Right lobe of liver (tissue), 6 donors: ENCODE measurements around the gene ACTRT2. TPM values are rescaled to one million over a fixed set of nuclear protein-coding genes. Genes with fewer than 3 reads are reported as not detected.

Source experiments
- ATAC-seq, 4 donors: fragments of 200-7000 bp; cut with Tn5 transposase; one replicate each; pipeline ENCODE4 v1.9.1; 2020; ENCODE audit warnings: mild to moderate bottlenecking in 4 of 4, moderate library complexity in 4 of 4
- DNase-seq, 3 donors: peaks; one replicate each; pipeline ENCODE4 v3.0.0-alpha.2; 2020
- H3K27ac ChIP-seq, 3 donors: fragments of 200-600 bp; one replicate each; pipeline ENCODE4 v1.8.0; 2022
- H3K27me3 ChIP-seq, 2 donors: fragments of 200-600 bp; one replicate each; pipeline ENCODE4 v1.8.0; 2022
- H3K36me3 ChIP-seq, 4 donors: fragments of 200-600 bp; sonication (generic) in 1 of 4; one replicate each; pipeline versions ENCODE4 v1.5.1 to v1.8.0; 2017 to 2022; ENCODE audit warnings: control low read depth in 1 of 4
- H3K4me1 ChIP-seq, 4 donors: fragments of 200-600 bp; sonication (generic) in 1 of 4; one replicate each; pipeline versions ENCODE4 v1.5.1 to v1.8.0; 2017 to 2022; ENCODE audit warnings: control low read depth in 1 of 4
- H3K4me3 ChIP-seq, 3 donors: fragments of 200-600 bp; one replicate each; pipeline ENCODE4 v1.8.0; 2022
- H3K9me3 ChIP-seq, 4 donors: fragments of 200-600 bp; sonication (generic) in 1 of 4; one replicate each; pipeline versions ENCODE4 v1.5.1 to v1.8.0; 2017 to 2022; ENCODE audit warnings: control low read depth in 1 of 4
- POLR2A ChIP-seq: fragments of 450-650 bp; IDR thresholded peaks from one replicate; pipeline ENCODE4 v1.6.1; 2017; ENCODE audit warnings: antibody characterized with exemption, mild to moderate bottlenecking
- WGBS: methylation state at CpG from one replicate; pipeline ENCODE4 v1.1.6; 2018; ENCODE audit warnings: low coverage, low lambda C conversion rate; ENCODE audit not compliant: insufficient coverage; ENCODE audit errors: missing lambda C conversion rate; 5-methylcytosine and 5-hydroxymethylcytosine counted together
- intact Hi-C, 2 donors: fragments of 100-400 bp; cut with DNase I; formaldehyde crosslinking; loops; one replicate each; pipeline versions ENCODE4 v1.11.2 to v1.14.1; 2022
- total RNA-seq, 6 experiments: library from RNA; depleted of rRNA in 2 of 6; stranded (reverse); fragments of >200 nt in 2 of 6; fragmentation: NEBNext Ultra II Directional in 3 of 6; extraction: Animal tissue kit (Norgen Biotek cat#: 25700) in 3 of 6; gene quantifications; one replicate each; pipeline versions ENCODE4 v1.1.0 to v1.2.4, GENCODE V29; 2016 to 2023
- TF ChIP-seq, protein P1 (sequence below), 4 donors: fragments of 200-600 bp in 3 of 4; fragments of 450-650 bp in 1 of 4; IDR thresholded peaks; one replicate each; pipeline versions ENCODE4 v1.5.1 to v1.8.0; 2016 to 2022; ENCODE audit warnings: antibody characterized with exemption in 4 of 4, mild to moderate bottlenecking in 2 of 4
- donor health status: DM: no; HTN: yes; CAD: no.
- donor health status: DM: no; HTN: no; CAD: no.
- donor health status: DM: no; HTN: no; CAD: no.
- donor health status: DM: no; HTN: yes; CAD: no.
- donor health status: DM: no; HTN: yes; CAD: no.

The ACTRT2 gene
- total RNA-seq, 6 experiments from 2014 or later, result not detected

DNA sequence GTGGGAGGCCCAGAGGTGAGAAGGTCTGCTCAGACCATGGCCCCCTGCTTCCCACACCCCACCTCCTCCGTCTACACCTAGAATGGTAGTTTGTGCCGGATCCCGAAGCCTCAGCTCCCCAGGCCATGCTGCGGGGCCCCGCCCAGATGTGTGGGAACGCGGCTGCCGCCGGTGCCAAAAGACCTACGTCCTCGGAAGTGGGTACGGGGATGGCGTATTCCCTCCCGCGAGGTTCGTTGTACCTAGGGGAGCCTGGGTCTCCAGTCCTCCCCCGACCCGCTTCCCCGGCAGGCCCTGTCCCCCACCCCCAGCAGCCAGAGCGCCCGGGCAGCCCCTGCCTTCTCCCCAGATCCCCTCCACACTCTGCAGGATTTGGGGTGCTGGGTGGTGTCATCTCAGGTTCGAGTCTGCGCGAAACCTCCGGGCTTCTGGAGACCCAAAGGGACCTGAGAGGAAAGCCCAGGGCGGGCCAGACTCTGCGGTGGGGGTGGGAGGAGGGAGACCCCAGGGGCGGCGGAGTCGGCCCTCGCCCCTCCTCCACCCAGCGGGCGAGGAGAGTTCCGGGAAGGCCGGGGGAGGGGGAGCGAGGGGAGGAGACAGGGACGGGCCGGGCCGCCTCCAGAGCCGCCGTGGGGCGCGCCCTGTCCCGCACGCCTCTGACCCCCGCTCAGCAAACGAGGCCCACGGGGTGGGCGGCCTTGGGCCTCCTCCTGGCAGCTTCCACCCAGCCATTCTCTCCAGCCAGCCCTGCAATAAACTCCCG is 41.5 kb downstream of the ACTRT2 start:
- TF ChIP-seq, protein P1, sequence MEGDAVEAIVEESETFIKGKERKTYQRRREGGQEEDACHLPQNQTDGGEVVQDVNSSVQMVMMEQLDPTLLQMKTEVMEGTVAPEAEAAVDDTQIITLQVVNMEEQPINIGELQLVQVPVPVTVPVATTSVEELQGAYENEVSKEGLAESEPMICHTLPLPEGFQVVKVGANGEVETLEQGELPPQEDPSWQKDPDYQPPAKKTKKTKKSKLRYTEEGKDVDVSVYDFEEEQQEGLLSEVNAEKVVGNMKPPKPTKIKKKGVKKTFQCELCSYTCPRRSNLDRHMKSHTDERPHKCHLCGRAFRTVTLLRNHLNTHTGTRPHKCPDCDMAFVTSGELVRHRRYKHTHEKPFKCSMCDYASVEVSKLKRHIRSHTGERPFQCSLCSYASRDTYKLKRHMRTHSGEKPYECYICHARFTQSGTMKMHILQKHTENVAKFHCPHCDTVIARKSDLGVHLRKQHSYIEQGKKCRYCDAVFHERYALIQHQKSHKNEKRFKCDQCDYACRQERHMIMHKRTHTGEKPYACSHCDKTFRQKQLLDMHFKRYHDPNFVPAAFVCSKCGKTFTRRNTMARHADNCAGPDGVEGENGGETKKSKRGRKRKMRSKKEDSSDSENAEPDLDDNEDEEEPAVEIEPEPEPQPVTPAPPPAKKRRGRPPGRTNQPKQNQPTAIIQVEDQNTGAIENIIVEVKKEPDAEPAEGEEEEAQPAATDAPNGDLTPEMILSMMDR (IDR thresholded peaks at IDR 0.05), result no peak
- no peak for TF ChIP-seq POLR2A
- no peak for ATAC-seq
- Histone ChIP-seq H3K27me3 (peaks cover 0 to 34% of the 10 kb centered on the region in 2 donors), H3K9me3 (no peaks in the 10 kb centered on the region), H3K4me3 (no peak overlapping the region), H3K36me3 (no peaks in the 10 kb centered on the region), H3K27ac (no peak overlapping the region), H3K4me1 (peaks cover 0 to 10% (median 3%) of the 10 kb centered on the region in 4 donors)
- WGBS, result 6% methylated on average over 7 of the region's 50 CpGs
- peak in 1 of 3 donors; percentile 37 for DNase-seq
- intact Hi-C loops, result no loop called here

DNA sequence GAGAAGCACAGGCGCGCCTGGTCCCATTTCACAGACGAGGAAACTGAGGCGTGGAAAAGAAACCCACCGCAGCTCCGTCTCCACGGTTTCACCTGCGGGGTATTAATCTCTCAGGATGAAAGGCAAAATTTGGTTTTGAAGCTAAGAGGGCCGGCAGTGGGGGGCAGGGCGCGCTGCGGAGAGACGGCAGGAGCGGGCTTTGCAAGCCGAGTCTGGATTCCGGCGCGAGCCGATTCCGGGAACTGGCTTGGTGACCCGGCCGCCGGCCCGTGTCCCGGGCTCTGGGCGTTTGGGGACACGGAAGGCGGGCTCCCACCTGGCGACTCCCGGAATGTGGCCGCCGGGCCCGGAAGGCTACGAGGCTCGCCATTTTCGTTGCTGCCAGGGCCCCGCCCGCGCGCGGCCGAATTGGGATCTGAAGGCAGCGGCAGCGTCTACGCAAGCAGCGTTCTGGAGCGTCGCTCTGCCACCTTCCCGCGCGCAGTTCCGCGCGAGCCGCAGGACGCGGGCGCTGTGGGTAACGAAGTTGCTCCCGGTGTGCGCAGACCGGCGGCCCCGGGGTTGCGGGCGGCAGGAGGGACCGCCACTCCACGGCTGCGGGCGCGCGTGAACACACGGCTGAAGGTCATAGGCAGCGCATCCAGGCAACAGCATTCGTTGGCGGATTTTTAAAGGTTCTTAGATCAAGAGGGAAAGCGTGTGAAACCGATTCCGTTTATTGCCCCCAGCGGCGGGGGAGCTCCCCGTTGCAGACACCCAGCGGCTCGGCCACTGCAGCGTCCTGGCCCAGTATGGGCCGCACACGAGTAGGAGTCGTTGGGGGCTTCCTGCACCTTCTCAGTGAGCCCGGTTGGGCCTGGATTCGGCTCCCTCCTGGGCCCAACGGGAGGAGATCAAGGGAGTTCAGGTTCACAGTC is 42.4 kb downstream of the ACTRT2 start:
- H3K27me3 ChIP-seq, result peaks cover 0 to 38% of the 10 kb centered on the region in 2 donors
- no peak for ATAC-seq
- WGBS, result 41% methylated on average over 30 of the region's 91 CpGs
- TF ChIP-seq, protein P1 (IDR thresholded peaks at IDR 0.05), result no peak
- TF ChIP-seq POLR2A, result no peak
- H3K9me3 ChIP-seq, result no peaks in the 10 kb centered on the region
- no peaks in the 10 kb centered on the region for H3K36me3 ChIP-seq
- intact Hi-C loops, result no loop called here
- no peak overlapping the region for H3K4me3 ChIP-seq
- peak in 1 of 3 donors; percentile 37 for DNase-seq
- peaks cover 0 to 12% (median 3%) of the 10 kb centered on the region in 4 donors for H3K4me1 ChIP-seq
- H3K27ac ChIP-seq, result no peak overlapping the region

DNA sequence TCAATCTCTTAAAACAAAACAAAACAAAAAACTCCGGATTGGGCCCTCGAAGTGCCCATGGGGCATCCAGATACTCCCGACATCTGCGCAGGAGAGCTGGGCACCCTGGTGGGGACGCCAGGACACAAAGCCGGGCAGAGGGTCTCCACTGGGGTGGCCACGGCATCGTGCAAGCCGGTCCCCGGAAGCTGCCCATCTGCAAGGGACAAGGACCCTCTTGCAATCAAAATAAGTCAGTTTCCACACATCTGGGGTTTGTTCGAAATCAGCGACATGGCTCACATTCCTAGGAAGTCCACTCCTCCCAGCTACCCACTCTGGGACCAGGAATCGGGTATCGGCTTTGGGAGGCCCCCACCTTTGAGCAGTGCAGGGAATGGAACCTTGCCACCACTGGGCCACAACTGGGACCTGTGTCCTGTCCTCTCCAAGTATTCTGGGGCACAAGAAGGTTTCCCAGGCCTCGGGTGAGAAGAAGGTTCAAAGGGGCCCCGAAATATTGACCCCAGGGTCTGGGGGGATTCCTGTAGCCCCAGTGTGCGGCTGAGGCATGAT is 43.1 kb downstream of the ACTRT2 start:
- intact Hi-C loops, result no loop called here
- DNase-seq (peak in 2 of 3 donors; percentile 25 to 37), ATAC-seq (no peak)
- Histone ChIP-seq H3K36me3 (no peaks in the 10 kb centered on the region), H3K27me3 (peaks cover 0 to 38% of the 10 kb centered on the region in 2 donors), H3K27ac (no peak overlapping the region), H3K4me3 (no peak overlapping the region), H3K9me3 (no peaks in the 10 kb centered on the region), H3K4me1 (peaks cover 0 to 16% (median 3%) of the 10 kb centered on the region in 4 donors)
- TF ChIP-seq, protein P1 (IDR thresholded peaks at IDR 0.05), result no peak
- TF ChIP-seq POLR2A, result no peak
- WGBS, result no CpG with 5 or more reads among the region's 17 CpGs

DNA sequence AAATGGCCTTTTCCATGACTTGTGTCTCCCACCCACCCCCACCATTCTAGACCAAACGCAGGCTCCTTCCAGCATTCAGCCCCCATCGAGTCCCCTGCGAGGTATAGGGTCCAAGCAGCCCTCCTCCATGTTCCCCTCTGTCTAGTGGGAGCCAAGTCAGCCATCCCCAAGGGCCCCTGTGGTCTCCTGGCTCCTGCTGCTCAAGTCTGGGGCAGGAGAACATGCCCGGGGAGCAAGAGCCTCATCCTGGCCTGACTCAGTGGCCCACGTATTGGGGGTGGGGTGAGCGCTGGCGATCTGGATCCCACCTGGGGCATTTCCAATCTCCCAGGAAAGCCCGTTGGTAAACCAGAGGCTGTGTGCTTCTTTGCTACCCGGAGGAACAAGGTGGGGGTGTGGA is 43.6 kb downstream of the ACTRT2 start:
- intact Hi-C loops, result loop anchor here in 1 of 2 donors (5.0 kb wide), 1 partner anchor 217 kb away; no protein-coding TSS in a partner anchor
- H3K27me3 ChIP-seq, result peaks cover 0 to 38% of the 10 kb centered on the region in 2 donors
- ATAC-seq, result no peak
- H3K4me1 ChIP-seq, result peaks cover 0 to 19% (median 3%) of the 10 kb centered on the region in 4 donors
- no peak for TF ChIP-seq POLR2A
- TF ChIP-seq, protein P1 (IDR thresholded peaks at IDR 0.05), result no peak
- DNase-seq, result peak in 2 of 3 donors; percentile 31 to 35
- H3K27ac ChIP-seq, result no peak overlapping the region
- H3K9me3 ChIP-seq, result no peaks in the 10 kb centered on the region
- H3K36me3 ChIP-seq, result no peaks in the 10 kb centered on the region
- no peak overlapping the region for H3K4me3 ChIP-seq
- WGBS, result 50% methylated on average over 6 of the region's 9 CpGs
